Measurements from ENCODE around the gene TRIOBP. TPM values are rescaled to one million over a fixed set of nuclear protein-coding genes. Genes with fewer than 3 reads are reported as not detected.

Gene TRIOBP
- total RNA-seq, 1 donor from 2014 or later = 119 TPM

GRCh38 chr22:37750596-37751162 lies 53.8 kb downstream of the TRIOBP start:
- no peak for DNase-seq (ENCODE audit: low spot score)

- DNase-seq (ENCODE audit: low spot score) = no peak
Observed at GRCh38 chr22:37751449-37752188, 54.8 kb downstream of the TRIOBP start.

DNA sequence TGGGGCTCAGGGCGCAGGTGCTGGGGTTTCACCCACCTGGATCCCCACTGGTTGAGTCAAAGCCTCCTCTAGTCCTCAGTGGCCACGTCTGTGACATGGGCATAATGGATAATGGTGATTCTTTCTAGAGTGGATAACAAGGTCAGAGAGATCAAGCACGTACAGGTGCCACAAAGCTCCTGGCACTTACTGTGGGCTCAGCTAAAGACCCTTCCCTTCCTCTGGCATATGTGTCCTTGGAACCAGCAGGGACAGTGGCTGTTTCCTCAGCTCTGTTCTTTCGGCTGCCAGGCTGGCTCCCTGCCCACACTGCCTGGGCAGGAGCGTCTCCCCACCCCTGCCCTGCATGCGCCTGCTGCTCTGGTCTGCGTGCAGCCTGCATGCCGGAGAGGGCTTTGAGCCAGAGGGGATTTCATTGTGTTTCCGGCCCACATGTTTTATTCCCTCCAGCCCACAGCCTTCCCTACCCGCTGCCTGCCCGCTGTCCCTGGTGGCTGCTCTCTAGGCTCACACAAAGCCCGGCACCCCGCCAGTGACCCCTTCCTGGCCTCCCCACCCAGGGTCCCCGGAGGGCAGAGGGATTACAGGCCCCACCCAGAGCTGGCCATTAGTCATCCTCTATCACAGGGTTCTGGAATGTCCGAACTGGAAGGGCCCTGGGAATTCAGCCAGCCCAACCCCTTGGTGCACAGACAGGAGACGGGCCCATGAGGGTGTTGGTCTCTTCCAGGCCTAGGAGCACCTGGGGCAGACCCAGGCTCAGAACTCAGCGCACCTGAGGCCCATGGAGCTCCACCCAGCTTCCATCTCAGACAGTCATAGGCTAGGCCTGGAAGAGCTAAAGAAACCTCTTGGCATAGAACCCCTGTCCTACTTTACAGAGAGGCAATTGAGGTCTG lies 55.6 kb downstream of the TRIOBP start:
- DNase-seq (ENCODE audit: low spot score) = peak; percentile 85

DNA sequence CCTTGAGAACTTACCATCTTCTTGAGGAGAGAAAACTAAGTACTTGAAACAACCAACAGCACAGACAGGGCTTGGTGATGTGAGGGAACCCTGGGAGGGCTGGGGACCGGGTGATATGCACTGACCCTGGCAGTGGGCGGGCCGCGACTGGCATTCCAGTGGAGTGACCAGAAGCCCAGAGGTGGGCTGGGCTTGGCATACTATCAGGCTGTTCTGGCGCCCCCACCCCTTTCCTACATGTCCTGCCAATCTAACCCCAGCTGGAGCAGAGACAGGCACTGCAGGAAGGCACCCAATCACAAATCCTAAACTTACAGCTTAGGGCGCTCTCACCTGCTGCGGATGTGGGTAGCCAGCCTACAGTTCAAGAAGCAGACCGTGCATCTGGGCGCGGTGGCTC lies 56.9 kb downstream of the TRIOBP start:
- no peak for DNase-seq (ENCODE audit: low spot score)

DNA sequence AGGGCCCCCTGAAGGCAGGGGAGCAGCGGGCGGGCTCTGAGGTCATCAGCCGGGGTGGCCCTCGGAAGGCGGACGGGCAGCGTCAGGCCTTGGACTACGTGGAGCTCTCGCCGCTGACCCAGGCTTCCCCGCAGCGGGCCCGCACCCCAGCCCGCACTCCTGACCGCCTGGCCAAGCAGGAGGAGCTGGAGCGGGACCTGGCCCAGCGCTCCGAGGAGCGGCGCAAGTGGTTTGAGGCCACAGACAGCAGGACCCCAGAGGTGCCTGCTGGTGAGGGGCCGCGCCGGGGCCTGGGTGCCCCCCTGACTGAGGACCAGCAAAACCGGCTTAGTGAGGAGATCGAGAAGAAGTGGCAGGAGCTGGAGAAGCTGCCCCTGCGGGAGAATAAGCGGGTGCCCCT lies 60.8 kb downstream of the TRIOBP start:
- no peak for DNase-seq (ENCODE audit: low spot score)

GRCh38 chr22:37758694-37759093 lies 61.8 kb downstream of the TRIOBP start:
- no peak for DNase-seq (ENCODE audit: low spot score)

DNA sequence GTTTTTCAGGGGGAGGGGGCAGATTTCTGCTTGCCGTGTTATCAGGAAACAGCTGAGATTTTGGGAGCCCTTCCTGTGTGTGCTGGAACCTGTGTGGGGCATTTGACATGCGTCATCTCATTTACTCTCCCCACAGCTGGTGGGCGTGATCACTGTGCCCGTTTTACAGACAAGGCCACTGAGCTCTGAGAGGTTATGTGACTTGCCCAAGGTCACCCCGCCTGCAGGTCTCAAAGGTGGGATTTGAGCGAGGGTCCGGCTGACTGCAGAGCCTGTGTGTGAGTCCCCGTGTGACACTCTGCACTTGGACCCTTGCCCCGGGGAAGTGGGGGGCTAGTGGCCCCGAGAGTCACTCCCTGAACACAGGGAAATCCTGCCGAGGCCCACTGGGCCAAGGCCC lies 62.4 kb downstream of the TRIOBP start:
- no peak for DNase-seq (ENCODE audit: low spot score)

DNA sequence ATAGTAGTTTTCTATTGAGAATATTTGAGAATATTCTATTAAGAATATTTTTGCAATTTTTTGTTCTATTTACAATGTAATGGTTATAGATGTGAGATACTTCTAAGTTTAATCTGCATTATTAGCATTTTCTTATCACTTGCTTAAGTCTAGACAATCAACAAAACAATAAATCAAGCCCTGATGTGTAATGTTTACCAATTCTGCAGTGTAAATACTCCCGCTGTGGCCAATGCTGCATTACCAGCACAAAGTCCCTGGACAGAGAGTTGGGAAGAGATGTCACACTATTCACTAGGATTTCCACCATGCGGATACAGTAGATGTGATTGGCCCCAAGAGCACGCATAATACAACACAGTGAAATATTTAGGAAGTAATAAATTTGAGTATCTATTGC lies 63.3 kb downstream of the TRIOBP start:
- no peak for DNase-seq (ENCODE audit: low spot score)

GRCh38 chr22:37762389-37762836 lies 65.6 kb downstream of the TRIOBP start:
- DNase-seq (ENCODE audit: low spot score) = no peak

DNA sequence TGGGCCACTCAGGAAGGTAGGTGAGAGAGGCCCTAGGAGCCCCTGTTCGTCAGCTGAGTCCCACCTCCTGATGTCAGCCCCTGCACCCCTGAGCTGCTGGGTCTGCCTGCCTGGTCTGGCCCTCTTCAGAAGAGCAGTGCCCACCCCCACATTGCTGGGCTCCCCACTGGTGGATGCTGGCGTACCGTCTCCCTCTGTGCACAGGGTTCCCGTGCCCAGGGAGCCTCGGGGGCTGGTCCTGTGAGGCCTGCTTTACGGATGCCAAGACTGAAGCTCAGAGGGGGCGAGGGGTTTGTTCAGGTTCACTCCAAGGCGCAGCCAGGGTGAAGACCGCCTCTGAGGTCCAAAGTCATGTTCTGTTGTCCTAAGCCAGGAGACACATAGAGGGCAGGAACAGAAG lies 66.2 kb downstream of the TRIOBP start:
- no peak for DNase-seq (ENCODE audit: low spot score)

DNA sequence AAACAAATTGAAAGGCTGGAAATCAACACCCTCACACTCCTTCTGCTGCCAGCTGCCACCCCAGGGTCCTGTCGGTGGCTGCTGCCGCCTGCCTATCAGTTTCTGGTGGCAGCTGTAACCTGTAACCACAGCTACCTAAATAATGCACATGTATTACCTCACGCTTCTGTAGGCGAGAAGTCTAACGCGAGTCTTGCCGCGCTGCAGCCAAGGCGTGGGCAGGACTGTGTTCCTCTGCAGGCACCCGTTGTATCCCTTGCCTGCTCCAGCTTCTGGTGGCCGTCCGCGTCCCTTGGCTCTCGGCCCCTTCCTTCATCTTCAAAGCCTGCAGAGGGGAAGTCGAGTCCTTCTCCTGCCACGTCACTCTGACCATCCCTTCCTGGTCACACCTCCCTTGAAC lies 66.8 kb downstream of the TRIOBP start:
- DNase-seq (ENCODE audit: low spot score) = no peak

DNA sequence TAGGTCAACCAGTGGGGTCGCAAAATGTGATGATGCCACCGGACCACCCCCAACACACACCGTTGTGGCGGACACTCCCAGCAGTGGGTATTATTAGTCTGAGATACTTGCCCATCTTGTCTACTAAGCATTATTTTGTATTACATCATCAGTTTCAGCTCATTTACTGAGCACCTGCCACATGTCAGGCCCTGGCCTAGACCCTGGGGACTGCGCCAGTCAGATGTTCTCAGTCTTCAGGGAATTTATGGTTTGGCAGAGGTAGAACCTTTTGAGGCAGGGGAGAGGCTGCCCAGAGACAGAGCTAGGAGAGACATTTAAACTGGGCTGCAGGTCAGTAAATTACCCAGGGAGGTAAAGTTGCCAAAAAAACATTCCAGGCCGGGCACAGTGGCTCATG lies 67.8 kb downstream of the TRIOBP start:
- no peak for DNase-seq (ENCODE audit: low spot score)

- DNase-seq (ENCODE audit: low spot score) = no peak
Observed at GRCh38 chr22:37765498-37765897, 68.7 kb downstream of the TRIOBP start.

- no peak for DNase-seq (ENCODE audit: low spot score)
Observed at GRCh38 chr22:37765953-37766576, 69.2 kb downstream of the TRIOBP start.

- DNase-seq (ENCODE audit: low spot score) = no peak
Observed at GRCh38 chr22:37768273-37768672, 71.4 kb downstream of the TRIOBP start.

DNA sequence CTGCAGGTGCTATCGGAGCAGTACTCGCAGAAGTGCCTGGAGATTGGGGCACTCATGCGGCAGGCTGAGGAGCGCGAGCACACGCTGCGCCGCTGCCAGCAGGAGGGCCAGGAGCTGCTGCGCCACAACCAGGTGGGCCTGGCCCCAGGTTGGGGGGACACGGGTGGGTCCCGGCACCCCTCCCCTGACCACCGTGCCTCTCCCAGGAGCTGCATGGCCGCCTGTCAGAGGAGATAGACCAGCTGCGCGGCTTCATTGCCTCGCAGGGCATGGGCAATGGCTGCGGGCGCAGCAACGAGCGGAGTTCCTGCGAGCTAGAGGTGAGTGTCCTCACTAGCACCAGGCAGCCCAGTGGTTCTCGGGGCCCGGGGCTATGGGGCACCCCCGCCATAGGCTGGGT lies 72.2 kb downstream of the TRIOBP start:
- no peak for DNase-seq (ENCODE audit: low spot score)

DNA sequence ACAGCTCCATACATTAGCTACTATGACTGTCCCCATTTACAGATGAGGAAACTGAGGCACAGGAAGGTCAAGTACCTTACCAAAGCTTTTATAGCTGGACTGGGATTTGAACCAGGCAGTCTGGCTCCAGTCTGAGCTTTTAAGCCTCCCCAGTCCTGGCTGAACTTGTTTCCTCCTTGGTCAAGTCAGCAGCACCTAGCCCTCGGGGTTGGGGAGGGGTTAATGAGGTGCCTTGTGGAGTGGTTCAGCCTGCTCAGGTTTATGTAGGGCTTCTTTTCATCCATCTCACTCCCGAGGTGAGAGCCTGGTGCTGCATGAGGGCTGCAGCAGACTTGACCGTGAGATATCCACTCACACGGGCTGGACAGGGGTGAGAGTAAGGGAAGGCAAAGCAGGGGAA lies 74.2 kb downstream of the TRIOBP start:
- DNase-seq (ENCODE audit: low spot score) = no peak

GRCh38 chr22:37771702-37772427 lies 75.0 kb downstream of the TRIOBP start:
- DNase-seq (ENCODE audit: low spot score) = no peak

- no peak for DNase-seq (ENCODE audit: low spot score)
Observed at GRCh38 chr22:37774728-37775127, 77.9 kb downstream of the TRIOBP start.

DNA sequence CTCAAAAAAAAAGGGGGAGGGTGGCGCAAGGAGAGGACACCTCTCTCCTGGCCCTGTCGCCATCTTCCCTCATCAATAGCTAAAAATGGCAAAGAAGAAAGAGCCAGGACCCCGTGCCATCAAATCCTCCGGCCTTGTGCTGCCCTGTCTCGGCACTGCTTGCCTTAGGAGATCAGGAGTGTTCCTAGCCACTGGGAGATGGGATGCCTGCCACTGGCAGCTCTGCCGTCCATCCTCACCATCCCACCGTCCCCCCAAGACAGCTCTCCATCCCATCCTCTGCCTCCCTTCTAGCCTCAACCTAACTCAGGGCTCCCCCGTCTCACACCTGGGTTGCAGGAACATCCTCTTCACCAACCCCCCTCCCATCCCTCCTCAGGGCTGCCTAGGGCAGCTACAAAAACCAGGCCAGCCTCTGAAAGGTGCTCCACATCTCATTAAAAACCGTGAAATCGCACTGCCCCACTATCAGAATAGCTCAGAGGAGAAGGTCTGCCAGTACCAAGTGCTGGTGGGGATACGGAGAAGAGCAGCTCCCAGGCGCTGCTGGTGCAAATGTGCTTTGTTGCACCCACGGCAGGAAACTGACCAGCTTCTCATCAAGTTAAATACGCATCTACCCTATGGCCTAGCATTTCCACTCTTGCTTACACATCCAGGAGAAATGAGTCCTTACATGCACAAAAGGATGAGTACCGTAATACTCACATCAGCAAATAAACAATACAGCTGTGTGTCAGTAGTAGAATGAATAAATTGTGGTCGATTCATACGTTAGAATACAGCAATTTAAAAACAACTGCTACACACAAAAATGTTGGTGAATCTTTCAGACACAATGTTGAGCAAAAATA lies 79.2 kb downstream of the TRIOBP start:
- DNase-seq (ENCODE audit: low spot score) = no peak

GRCh38 chr22:37776639-37777005 lies 79.8 kb downstream of the TRIOBP start:
- DNase-seq (ENCODE audit: low spot score) = no peak
